IMR-90 (cell line): ENCODE results near the gene KANK3. TPM values are rescaled to one million over a fixed set of nuclear protein-coding genes. Genes with fewer than 3 reads are reported as not detected.

Experiments used
- ATAC-seq: fragments of 200-7000 bp; cut with Tn5 transposase; 2 replicates; pipeline ENCODE4 v1.9.1; 2020; ENCODE audit warnings: low read depth, mild to moderate bottlenecking, moderate library complexity
- BruUV-seq: library from RNA; stranded (reverse); fragments of 400-500 nt; replicated peaks from 2 replicates; lab custom pipeline; 2021; lab: Mats Ljungman, UMichigan
- CTCF ChIA-PET: fragments of 300-600 bp; formaldehyde crosslinking; extraction: SDS; loops from one replicate; lab custom pipeline; 2021; ENCODE audit warnings: antibody characterized with exemption; lab: Yijun Ruan, JAX
- POLR2A ChIA-PET: fragments of 300-600 bp; sonication (Branson Sonifier 250); formaldehyde crosslinking; loops from one replicate; lab custom pipeline; 2022; ENCODE audit warnings: antibody characterized with exemption; ENCODE audit not compliant: unreplicated experiment; lab: Charles Lee
- DNase-seq: peaks from one replicate; pipeline ENCODE4 v3.0.0; 2013
- H2AFZ ChIP-seq: replicated peaks from 2 replicates; pipeline ENCODE3; 2013; ENCODE audit warnings: low read length, mild to moderate bottlenecking; ENCODE audit not compliant: poor library complexity
- H2AK5ac ChIP-seq: 2 replicates; pipeline ENCODE4 v1.6.1; 2013; ENCODE audit warnings: low read depth, low read length, inconsistent platforms
- H2AK9ac ChIP-seq: replicated peaks from 2 replicates; pipeline ENCODE3; 2013; ENCODE audit warnings: mild to moderate bottlenecking, low read depth, low read length, moderate library complexity; ENCODE audit not compliant: poor library complexity
- H2BK120ac ChIP-seq: 2 replicates; pipeline ENCODE4 v1.6.1; 2013; ENCODE audit warnings: low read depth, low read length, inconsistent platforms
- H2BK15ac ChIP-seq: 3 replicates; pipeline ENCODE4 v1.6.1; 2013; ENCODE audit warnings: low read depth, low read length, inconsistent platforms
- H2BK20ac ChIP-seq: 2 replicates; pipeline ENCODE4 v1.6.1; 2013; ENCODE audit warnings: low read depth, mild to moderate bottlenecking, inconsistent platforms, low read length, moderate library complexity
- H2BK5ac ChIP-seq: 2 replicates; pipeline ENCODE4 v1.6.1; 2013; ENCODE audit warnings: mild to moderate bottlenecking, low read depth, low read length, inconsistent platforms; ENCODE audit not compliant: poor library complexity, severe bottlenecking
- H3K14ac ChIP-seq: replicated peaks from 2 replicates; pipeline ENCODE4 v1.6.1; 2013; ENCODE audit warnings: low read depth, low read length, inconsistent platforms
- H3K18ac ChIP-seq: 2 replicates; pipeline ENCODE4 v1.6.1; 2013; ENCODE audit warnings: low read depth, low read length, control low read depth
- H3K23ac ChIP-seq: 2 replicates; pipeline ENCODE4 v1.6.1; 2013; ENCODE audit warnings: low read depth, low read length, inconsistent platforms
- H3K27ac ChIP-seq: 2 replicates; pipeline ENCODE4 v1.5.1; 2013; ENCODE audit warnings: mild to moderate bottlenecking, control low read depth, low read length; ENCODE audit not compliant: insufficient read depth
- H3K27me3 ChIP-seq: 2 replicates; pipeline ENCODE4 v1.6.1; 2013; ENCODE audit warnings: low read length; ENCODE audit not compliant: control insufficient read depth, insufficient read depth
- H3K36me3 ChIP-seq: 2 replicates; pipeline ENCODE4 v1.6.1; 2013; ENCODE audit warnings: low read length, mixed read lengths; ENCODE audit not compliant: control insufficient read depth, insufficient read depth
- H3K4ac ChIP-seq: 2 replicates; pipeline ENCODE4 v1.6.1; 2013; ENCODE audit warnings: low read depth, low read length, inconsistent platforms
- H3K4me1 ChIP-seq: 2 replicates; pipeline ENCODE4 v1.6.1; 2013; ENCODE audit warnings: low read length, mixed read lengths; ENCODE audit not compliant: control insufficient read depth, insufficient read depth
- H3K4me2 ChIP-seq: 2 replicates; pipeline ENCODE4 v1.6.1; 2013; ENCODE audit warnings: low read depth, mild to moderate bottlenecking, control low read depth, low read length, moderate library complexity
- H3K4me3 ChIP-seq: 2 replicates; pipeline ENCODE4 v1.5.1; 2013; ENCODE audit warnings: low read depth, mild to moderate bottlenecking, control low read depth, low read length, moderate library complexity; ENCODE audit not compliant: insufficient read depth
- H3K56ac ChIP-seq: 2 replicates; pipeline ENCODE4 v1.6.1; 2013; ENCODE audit warnings: low read length, inconsistent platforms; ENCODE audit not compliant: insufficient read depth; ENCODE audit errors: extremely low read depth
- H3K79me1 ChIP-seq, 2 experiments: 2 replicates each; pipeline ENCODE4 v1.6.1; 2013; ENCODE audit warnings: low read length in 2 of 2, inconsistent platforms in 1 of 2, low read depth in 1 of 2
- H3K9ac ChIP-seq: 2 replicates; pipeline ENCODE4 v1.6.1; 2013; ENCODE audit warnings: low read depth, low read length, control low read depth
- H3K9me1 ChIP-seq: 2 replicates; pipeline ENCODE4 v1.6.1; 2013; ENCODE audit warnings: low read length, inconsistent platforms; ENCODE audit not compliant: insufficient read depth
- H3K9me3 ChIP-seq: 2 replicates; pipeline ENCODE4 v1.6.1; 2013; ENCODE audit warnings: low read length; ENCODE audit not compliant: control insufficient read depth, insufficient read depth
- H4K20me1 ChIP-seq: 2 replicates; pipeline ENCODE4 v1.6.1; 2013; ENCODE audit warnings: low read length, inconsistent platforms; ENCODE audit not compliant: insufficient read depth
- H4K5ac ChIP-seq: 2 replicates; pipeline ENCODE4 v1.6.1; 2013; ENCODE audit warnings: mild to moderate bottlenecking, low read depth, low read length, control low read depth
- H4K8ac ChIP-seq, 2 experiments: 2 replicates each; pipeline ENCODE4 v1.6.1; 2013; ENCODE audit warnings: low read depth in 2 of 2, low read length in 2 of 2, control low read depth in 1 of 2, inconsistent platforms in 1 of 2
- H4K91ac ChIP-seq: 2 replicates; pipeline ENCODE4 v1.6.1; 2013; ENCODE audit warnings: low read depth, low read length, inconsistent platforms; ENCODE audit not compliant: insufficient read depth
- BHLHE40 ChIP-seq: fragments of 150-350 bp; IDR thresholded peaks from 2 replicates; pipeline ENCODE4 v1.6.1; 2016; ENCODE audit warnings: mild to moderate bottlenecking, low read depth, low read length
- CEBPB ChIP-seq: IDR thresholded peaks from 2 replicates; pipeline ENCODE4 v1.6.1; 2012; ENCODE audit warnings: low read depth, low read length, improper control_type of control experiment
- CHD1 ChIP-seq: IDR thresholded peaks from 2 replicates; pipeline ENCODE4 v1.6.1; 2012; ENCODE audit warnings: low read depth, low read length, improper control_type of control experiment
- ELK1 ChIP-seq: fragments of 150-350 bp; IDR thresholded peaks from 2 replicates; pipeline ENCODE4 v1.6.1; 2016; ENCODE audit warnings: low read depth, mild to moderate bottlenecking, low read length, moderate library complexity, borderline replicate concordance
- FOS ChIP-seq: fragments of 150-350 bp; IDR thresholded peaks from 2 replicates; pipeline ENCODE4 v1.6.1; 2016; ENCODE audit warnings: low read depth, low read length
- MAZ ChIP-seq: IDR thresholded peaks from 2 replicates; pipeline ENCODE4 v1.6.1; 2012; ENCODE audit warnings: low read depth, mild to moderate bottlenecking, low read length, improper control_type of control experiment, moderate library complexity, borderline replicate concordance
- MXI1 ChIP-seq: IDR thresholded peaks from 2 replicates; pipeline ENCODE4 v1.6.1; 2012; ENCODE audit warnings: low read depth, mild to moderate bottlenecking, low read length, moderate library complexity, borderline replicate concordance
- NFE2L2 ChIP-seq: fragments of 150-350 bp; IDR thresholded peaks from 2 replicates; pipeline ENCODE4 v1.6.1; 2016; ENCODE audit warnings: low read depth, mild to moderate bottlenecking, low read length
- POLR2A ChIP-seq: IDR thresholded peaks from 2 replicates; pipeline ENCODE4 v1.6.1; 2012; ENCODE audit warnings: mild to moderate bottlenecking, low read depth, low read length
- RAD21 ChIP-seq: IDR thresholded peaks from 2 replicates; pipeline ENCODE4 v1.6.1; 2012; ENCODE audit warnings: low read length, improper control_type of control experiment
- RFX5 ChIP-seq: IDR thresholded peaks from 2 replicates; pipeline ENCODE4 v1.8.0; 2012; ENCODE audit warnings: low read depth, mild to moderate bottlenecking, low read length, moderate library complexity
- whole genome bisulfite sequencing, 2 experiments: methylation state at CpG; one replicate each; pipeline versions ENCODE4 v1.1.5 to v1.1.7; 2013; ENCODE audit warnings: missing lambda C conversion rate in 2 of 2; ENCODE audit not compliant: insufficient read length in 1 of 2; ENCODE audit errors: extremely low coverage in 2 of 2; 5-methylcytosine and 5-hydroxymethylcytosine counted together
- dilution Hi-C: fragments of 300-500 bp; cut with HindIII; formaldehyde crosslinking; loops from one replicate; pipeline ENCODE4 v1.14.3; 2018; ENCODE audit warnings: low sequenced_read_pairs; ENCODE audit not compliant: unreplicated experiment
- in situ Hi-C: fragments of 300-500 bp; cut with MboI; formaldehyde crosslinking; loops from 3 replicates; pipeline ENCODE4 v1.14.3; 2019; ENCODE audit warnings: low sequenced_read_pairs, inconsistent platforms, mixed read lengths
- intact Hi-C: fragments of 100-400 bp; cut with micrococcal nuclease; formaldehyde crosslinking; loops from 2 replicates; pipeline ENCODE4 v1.10.0; 2022
- polyA plus RNA-seq, 3 experiments: library from polyadenylated mRNA; depleted of rRNA; stranded (reverse); fragments of >200 nt; gene quantifications; 2 replicates each; pipeline ENCODE4 v1.2.3, GENCODE V29; 2012; ENCODE audit warnings: low replicate concordance in 1 of 3
- total RNA-seq: library from RNA; depleted of rRNA; stranded (reverse); fragments of >200 nt; gene quantifications from 2 replicates; pipeline ENCODE4 v1.2.3, GENCODE V29; 2012
- TF ChIP-seq, protein P1 (sequence below): conservative IDR thresholded peaks from 2 replicates; pipeline ENCODE4 v1.5.1; 2012; ENCODE audit warnings: mild to moderate bottlenecking, low read depth, low read length, improper control_type of control experiment
- TF ChIP-seq, protein P2 (sequence below): fragments of 150-350 bp; IDR thresholded peaks from 2 replicates; pipeline ENCODE4 v1.6.1; 2017; ENCODE audit warnings: mild to moderate bottlenecking, antibody characterized with exemption, low read length, low read depth

The KANK3 gene
- total and polyA plus RNA-seq, 2 of the 4 experiments (the other 2 are of a cell fraction), result 0.07 TPM; not detected in 1

- Histone ChIP-seq H3K9me1 (peaks cover 8% of the 10 kb centered on the region; the same call in 1 of the 2 replicates), H4K5ac (no peak overlapping the region), H2AK9ac (peak overlapping the region; percentile 94), H3K4ac (no peak overlapping the region), H3K4me3 (peak overlapping the region; percentile 82; the same call in 1 of the 2 replicates), H3K18ac (no peak overlapping the region), H3K27ac (peak overlapping the region; percentile 86), H3K4me2 (peak overlapping the region; percentile 98), H2BK120ac (no peak overlapping the region), H3K9ac (peak overlapping the region; percentile 90), H4K8ac (peak overlapping the region; percentile 81 to 94; a peak in 3 of 4 replicates), H2AK5ac (peak overlapping the region; percentile 38; the same call in 1 of the 2 replicates), H4K20me1 (peaks cover 31% of the 10 kb centered on the region), H3K27me3 (no peaks in the 10 kb centered on the region), H4K91ac (no peak overlapping the region), H3K36me3 (peaks cover 21% of the 10 kb centered on the region), H2BK5ac (no peak overlapping the region), H3K9me3 (no peaks in the 10 kb centered on the region), H3K56ac (peak overlapping the region; percentile 57; the same call in 1 of the 2 replicates), H2BK20ac (no peak overlapping the region), H3K4me1 (peaks cover 9% of the 10 kb centered on the region), H2AFZ (no peak overlapping the region), H3K79me1 (peaks cover 29 to 57% of the 10 kb centered on the region in 2 experiments), H3K14ac (peak overlapping the region; percentile 86; the same call in 1 of the 2 replicates), H3K23ac (peak overlapping the region; percentile 38; the same call in 1 of the 2 replicates), H2BK15ac (no peak overlapping the region)
- in situ Hi-C loops, result loop anchor here (5.0 kb wide), 1 partner anchor 257 kb away; the partner anchor contains the start of gene MYO1F
- dilution Hi-C loops, result no loop called here
- TF ChIP-seq ELK1 (no peak), CEBPB (no peak), NFE2L2 (no peak), MAZ (no peak), CHD1 (no peak), BHLHE40 (no peak), POLR2A (no peak), RFX5 (no peak), RAD21 (no peak), MXI1 (no peak), FOS (no peak)
- TF ChIP-seq, protein P1, sequence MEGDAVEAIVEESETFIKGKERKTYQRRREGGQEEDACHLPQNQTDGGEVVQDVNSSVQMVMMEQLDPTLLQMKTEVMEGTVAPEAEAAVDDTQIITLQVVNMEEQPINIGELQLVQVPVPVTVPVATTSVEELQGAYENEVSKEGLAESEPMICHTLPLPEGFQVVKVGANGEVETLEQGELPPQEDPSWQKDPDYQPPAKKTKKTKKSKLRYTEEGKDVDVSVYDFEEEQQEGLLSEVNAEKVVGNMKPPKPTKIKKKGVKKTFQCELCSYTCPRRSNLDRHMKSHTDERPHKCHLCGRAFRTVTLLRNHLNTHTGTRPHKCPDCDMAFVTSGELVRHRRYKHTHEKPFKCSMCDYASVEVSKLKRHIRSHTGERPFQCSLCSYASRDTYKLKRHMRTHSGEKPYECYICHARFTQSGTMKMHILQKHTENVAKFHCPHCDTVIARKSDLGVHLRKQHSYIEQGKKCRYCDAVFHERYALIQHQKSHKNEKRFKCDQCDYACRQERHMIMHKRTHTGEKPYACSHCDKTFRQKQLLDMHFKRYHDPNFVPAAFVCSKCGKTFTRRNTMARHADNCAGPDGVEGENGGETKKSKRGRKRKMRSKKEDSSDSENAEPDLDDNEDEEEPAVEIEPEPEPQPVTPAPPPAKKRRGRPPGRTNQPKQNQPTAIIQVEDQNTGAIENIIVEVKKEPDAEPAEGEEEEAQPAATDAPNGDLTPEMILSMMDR, result no peak
- TF ChIP-seq, protein P2, sequence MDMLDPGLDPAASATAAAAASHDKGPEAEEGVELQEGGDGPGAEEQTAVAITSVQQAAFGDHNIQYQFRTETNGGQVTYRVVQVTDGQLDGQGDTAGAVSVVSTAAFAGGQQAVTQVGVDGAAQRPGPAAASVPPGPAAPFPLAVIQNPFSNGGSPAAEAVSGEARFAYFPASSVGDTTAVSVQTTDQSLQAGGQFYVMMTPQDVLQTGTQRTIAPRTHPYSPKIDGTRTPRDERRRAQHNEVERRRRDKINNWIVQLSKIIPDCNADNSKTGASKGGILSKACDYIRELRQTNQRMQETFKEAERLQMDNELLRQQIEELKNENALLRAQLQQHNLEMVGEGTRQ, result no peak
- ChIA-PET CTCF (no interaction called here), POLR2A (no interaction called here)
- WGBS, 2 experiments, result 60% methylated on average over 1 of the region's 19 CpGs; no CpG with 5 or more reads in 1 of the 2 experiments
- no peak for ATAC-seq
- intact Hi-C loops, result no loop called here
- BruUV-seq, result no TSS peak
- no peak for DNase-seq
Observed at GRCh38 chr19:8319807-8320520, 23.1 kb downstream of the KANK3 start.
